Stimulated activated memory B cell treated with anti-CD40 and anti-IgM and Interleukin-4, amounts not matched to agents 10 μg/mL and 1 μg/mL and 100 μg/mL, for 72 hours (primary cell): ENCODE measurements around the gene C16orf78.
"Not testable (repeated sequence)": the region's sequence is repeated elsewhere in the genome, so short reads cannot be mapped to it uniquely, and the experiment has no call there.

Source experiments
- ATAC-seq: fragments of 150-1000 bp; cut with Tn5 transposase; 2 replicates; pipeline ENCODE4 v1.10.0; 2021
- H3K27ac Mint-ChIP-seq: one replicate; pipeline ENCODE4 v1.8.0; 2022; ENCODE audit warnings: mild to moderate bottlenecking, mixed read lengths
- H3K27me3 Mint-ChIP-seq: one replicate; pipeline ENCODE4 v1.8.0; 2022; ENCODE audit warnings: mixed read lengths
- H3K36me3 Mint-ChIP-seq: one replicate; pipeline ENCODE4 v1.8.0; 2022; ENCODE audit warnings: mixed read lengths
- H3K4me1 Mint-ChIP-seq: one replicate; pipeline ENCODE4 v1.8.0; 2022; ENCODE audit warnings: mixed read lengths
- H3K4me3 Mint-ChIP-seq: one replicate; pipeline ENCODE4 v1.8.0; 2022; ENCODE audit warnings: mild to moderate bottlenecking, moderate library complexity, mixed read lengths
- H3K9me3 Mint-ChIP-seq: one replicate; pipeline ENCODE4 v1.8.0; 2022; ENCODE audit warnings: mixed read lengths

C16orf78 gene

GRCh38 chr16:49359591-49359990 is 14.0 kb upstream of the C16orf78 start:
- H3K36me3 Mint-ChIP-seq, result no peaks in the 10 kb centered on the region
- peaks cover 12% of the 10 kb centered on the region for H3K27me3 Mint-ChIP-seq
- H3K9me3 Mint-ChIP-seq, result peaks cover 8% of the 10 kb centered on the region
- ATAC-seq, result no peak
- no peak overlapping the region for H3K4me3 Mint-ChIP-seq
- H3K27ac Mint-ChIP-seq, result no peak overlapping the region
- no peaks in the 10 kb centered on the region for H3K4me1 Mint-ChIP-seq

DNA sequence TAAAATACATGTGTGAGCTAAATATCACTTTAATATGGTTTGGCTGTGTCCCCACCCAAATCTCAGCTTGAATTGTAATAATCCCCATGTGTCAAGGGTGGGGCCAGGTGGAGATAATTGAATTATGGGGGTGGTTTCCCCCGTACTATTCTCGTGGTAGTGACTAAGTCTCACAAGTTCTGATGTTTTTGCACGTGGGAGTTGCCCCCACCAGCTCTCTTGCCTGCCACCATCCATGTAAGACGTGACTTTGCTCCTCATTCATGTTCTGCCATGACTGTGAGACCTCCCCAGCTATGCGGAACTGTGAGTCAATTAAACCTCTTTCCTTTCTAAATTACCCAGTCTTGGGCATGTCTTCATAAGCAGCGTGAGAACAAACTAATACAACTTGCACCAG is 11.9 kb upstream of the C16orf78 start:
- ATAC-seq, H3K27ac Mint-ChIP-seq, H3K4me3 Mint-ChIP-seq, H3K9me3 Mint-ChIP-seq, H3K36me3 Mint-ChIP-seq, H3K4me1 Mint-ChIP-seq, H3K27me3 Mint-ChIP-seq: not testable (repeated sequence)

DNA sequence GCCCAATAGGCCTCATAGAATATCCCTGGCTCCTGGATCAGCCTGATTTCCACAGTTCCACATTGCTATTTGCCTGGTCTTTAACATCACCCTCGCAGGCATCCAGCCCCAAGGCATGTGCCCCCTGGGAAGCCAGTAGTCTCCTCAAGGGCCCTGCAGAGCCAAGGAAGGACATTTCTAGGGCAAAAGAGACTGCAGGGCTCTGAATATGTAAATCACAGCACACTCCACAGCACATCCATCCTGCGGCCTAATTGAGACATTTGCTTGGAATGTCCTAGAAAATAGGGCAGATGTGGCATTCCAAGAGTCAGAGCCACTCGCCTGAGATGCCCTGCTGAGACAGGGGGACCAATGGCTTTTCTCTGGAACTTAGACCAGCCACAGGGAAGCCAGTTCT is 11.4 kb upstream of the C16orf78 start:
- no peak for ATAC-seq
- Mint-ChIP-seq H3K4me3 (no peak overlapping the region), H3K9me3 (peaks cover 8% of the 10 kb centered on the region), H3K36me3 (no peaks in the 10 kb centered on the region), H3K4me1 (peaks cover 12% of the 10 kb centered on the region), H3K27ac (no peak overlapping the region), H3K27me3 (peaks cover 2% of the 10 kb centered on the region)

GRCh38 chr16:49365711-49366509 is 7.7 kb upstream of the C16orf78 start:
- H3K9me3 Mint-ChIP-seq, result peaks cover 10% of the 10 kb centered on the region
- no peaks in the 10 kb centered on the region for H3K27me3 Mint-ChIP-seq
- H3K4me3 Mint-ChIP-seq, result no peak overlapping the region
- ATAC-seq, result peak; percentile 63
- H3K4me1 Mint-ChIP-seq, result peaks cover 12% of the 10 kb centered on the region
- peak overlapping the region; percentile 11 for H3K27ac Mint-ChIP-seq
- H3K36me3 Mint-ChIP-seq, result no peaks in the 10 kb centered on the region

DNA sequence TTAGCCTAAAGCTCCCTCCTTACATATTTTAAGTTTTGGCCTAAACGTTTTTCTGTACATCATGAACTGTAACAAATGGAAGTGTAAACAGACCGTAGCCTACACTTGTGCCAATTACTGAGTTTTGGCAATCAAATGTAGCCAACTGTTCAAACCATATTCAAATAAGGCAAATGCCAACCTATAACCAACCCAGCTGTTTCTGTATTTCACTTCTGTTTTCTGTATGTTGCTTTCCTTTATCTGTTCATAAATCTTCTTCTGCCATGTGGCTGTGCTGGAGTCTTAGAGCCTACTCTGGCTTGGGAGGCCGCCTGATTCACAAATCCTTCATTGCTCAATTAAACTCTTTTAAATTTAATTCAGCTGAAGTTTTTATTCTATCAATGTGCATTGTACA is 6.9 kb upstream of the C16orf78 start:
- peaks cover 12% of the 10 kb centered on the region for H3K4me1 Mint-ChIP-seq
- H3K27ac Mint-ChIP-seq, result peak overlapping the region; percentile 11
- H3K9me3 Mint-ChIP-seq, result peaks cover 15% of the 10 kb centered on the region
- no peak overlapping the region for H3K4me3 Mint-ChIP-seq
- peak; percentile 70 for ATAC-seq
- no peaks in the 10 kb centered on the region for H3K36me3 Mint-ChIP-seq
- no peaks in the 10 kb centered on the region for H3K27me3 Mint-ChIP-seq

DNA sequence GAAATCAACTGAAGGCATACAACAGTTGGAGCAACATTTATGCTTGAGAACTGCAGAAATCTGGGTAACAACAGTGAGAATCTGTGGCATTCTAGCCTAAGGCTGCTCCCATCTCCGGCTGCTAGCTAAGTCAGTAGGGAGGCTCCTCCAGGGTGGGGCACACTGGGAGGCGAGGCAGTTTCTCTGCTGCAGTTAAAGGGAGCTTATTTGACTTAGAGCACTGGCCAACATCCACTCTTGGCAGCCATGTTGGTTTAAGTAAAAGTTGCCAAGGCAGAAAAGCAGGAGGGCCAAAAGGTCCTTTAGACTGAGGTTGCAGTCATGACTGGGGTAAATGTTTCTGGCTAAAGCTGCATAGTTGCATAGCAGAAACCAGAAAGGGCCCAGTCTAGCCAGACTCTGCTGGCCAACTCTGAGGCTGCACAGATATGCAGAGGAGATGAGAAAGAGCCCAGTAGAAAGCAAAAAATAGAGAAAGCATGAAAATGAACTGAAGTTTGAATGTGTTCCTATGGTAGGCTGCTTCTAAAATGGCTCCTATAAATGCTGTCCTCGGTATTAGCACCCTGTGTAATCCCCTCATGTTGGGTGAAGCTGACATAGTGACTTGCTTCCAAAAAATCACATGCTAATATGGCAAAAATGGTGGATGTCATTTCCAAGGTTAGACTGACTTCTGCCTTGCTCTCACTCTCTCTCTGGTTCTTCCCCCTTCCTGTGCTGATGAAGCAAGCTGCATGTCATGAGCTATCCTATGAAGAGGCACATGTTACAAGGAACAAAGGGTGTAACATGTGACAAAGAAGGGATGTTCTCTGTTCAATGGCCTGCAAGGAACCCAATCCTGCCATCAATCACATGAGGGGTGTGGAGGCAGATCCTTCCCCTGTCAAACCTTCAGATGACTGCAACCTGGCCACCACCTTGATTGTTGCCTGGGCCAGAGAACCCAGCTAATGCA is 3.7 kb upstream of the C16orf78 start:
- H3K9me3 Mint-ChIP-seq, result peaks cover 7% of the 10 kb centered on the region
- H3K4me1 Mint-ChIP-seq, result peaks cover 12% of the 10 kb centered on the region
- ATAC-seq, result no peak
- no peak overlapping the region for H3K27ac Mint-ChIP-seq
- no peaks in the 10 kb centered on the region for H3K27me3 Mint-ChIP-seq
- no peaks in the 10 kb centered on the region for H3K36me3 Mint-ChIP-seq
- H3K4me3 Mint-ChIP-seq, result no peak overlapping the region

- ATAC-seq, result no peak
- Mint-ChIP-seq H3K4me1 (no peaks in the 10 kb centered on the region), H3K36me3 (no peaks in the 10 kb centered on the region), H3K27me3 (peaks cover 13% of the 10 kb centered on the region), H3K27ac (no peak overlapping the region), H3K4me3 (no peak overlapping the region), H3K9me3 (peaks cover 4% of the 10 kb centered on the region)
Observed at GRCh38 chr16:49376206-49376605, 2.6 kb downstream of the C16orf78 start.

DNA sequence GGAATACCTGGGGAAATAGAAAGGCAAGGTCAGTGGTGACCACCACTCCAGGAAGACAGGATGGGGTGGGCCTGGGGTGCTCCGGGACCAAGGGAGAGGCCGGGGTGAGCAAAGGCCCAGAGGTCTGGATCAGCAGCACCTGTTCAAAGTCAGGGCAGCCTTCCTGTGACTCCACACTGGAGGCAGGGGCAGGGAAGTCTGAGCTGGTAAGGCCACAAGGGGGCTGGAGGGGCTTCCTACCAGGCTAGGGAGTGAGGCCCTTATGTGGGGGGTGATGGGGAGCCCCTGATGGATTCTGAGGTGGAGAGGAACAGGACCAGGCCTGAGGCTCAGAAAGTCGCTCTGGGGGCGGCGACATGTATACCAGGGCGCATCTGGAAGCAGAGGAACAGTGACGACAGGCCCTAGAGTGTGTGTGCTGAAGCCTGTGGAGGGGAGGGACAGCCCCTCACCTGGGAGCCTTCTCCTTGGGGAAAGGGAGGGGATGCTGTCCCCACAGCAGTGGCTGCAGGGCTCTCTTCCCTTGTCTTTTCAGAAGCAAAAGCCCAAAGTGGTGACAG is 3.7 kb downstream of the C16orf78 start:
- Mint-ChIP-seq H3K36me3 (no peaks in the 10 kb centered on the region), H3K4me1 (no peaks in the 10 kb centered on the region), H3K27ac (no peak overlapping the region), H3K9me3 (no peaks in the 10 kb centered on the region), H3K4me3 (no peak overlapping the region), H3K27me3 (peaks cover 13% of the 10 kb centered on the region)
- ATAC-seq, result peak; percentile 16

DNA sequence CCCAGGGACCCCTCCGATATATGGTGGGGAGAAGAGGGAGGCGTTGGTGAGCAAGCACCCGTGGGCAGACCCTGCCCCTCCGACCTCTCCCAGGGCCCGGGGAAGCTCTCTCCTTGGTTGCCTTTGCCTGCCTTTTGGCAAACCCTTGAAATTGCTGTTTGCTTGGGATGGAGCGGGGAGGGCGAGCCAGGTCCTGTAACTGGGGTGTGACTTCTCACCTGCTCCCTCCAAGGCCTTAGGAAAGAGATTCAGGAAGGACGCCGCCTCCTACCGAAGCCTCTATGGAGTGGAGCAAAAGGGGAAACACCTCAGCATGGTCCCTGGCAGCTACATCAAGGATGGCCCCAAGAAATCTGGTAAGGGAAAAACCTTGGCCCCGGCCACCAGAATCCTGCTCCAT is 4.6 kb downstream of the C16orf78 start:
- Mint-ChIP-seq H3K4me3 (no peak overlapping the region), H3K27ac (no peak overlapping the region), H3K36me3 (no peaks in the 10 kb centered on the region), H3K27me3 (peaks cover 13% of the 10 kb centered on the region), H3K4me1 (no peaks in the 10 kb centered on the region), H3K9me3 (peaks cover 3% of the 10 kb centered on the region)
- no peak for ATAC-seq

- H3K4me3 Mint-ChIP-seq, result no peak overlapping the region
- no peak for ATAC-seq
Observed at GRCh38 chr16:49378816-49379215, 5.2 kb downstream of the C16orf78 start.

GRCh38 chr16:49382916-49383315 is 9.3 kb downstream of the C16orf78 start:
- no peaks in the 10 kb centered on the region for H3K4me1 Mint-ChIP-seq
- H3K9me3 Mint-ChIP-seq, result peaks cover 16% of the 10 kb centered on the region
- no peak overlapping the region for H3K4me3 Mint-ChIP-seq
- ATAC-seq, result no peak
- H3K27ac Mint-ChIP-seq, result no peak overlapping the region
- no peaks in the 10 kb centered on the region for H3K36me3 Mint-ChIP-seq
- no peaks in the 10 kb centered on the region for H3K27me3 Mint-ChIP-seq

More at GRCh38 chr16:49378816-49379215, 5.2 kb downstream of the C16orf78 start:
- peaks cover 13% of the 10 kb centered on the region for H3K27me3 Mint-ChIP-seq
- no peak overlapping the region for H3K27ac Mint-ChIP-seq
- H3K4me1 Mint-ChIP-seq, result no peaks in the 10 kb centered on the region
- peaks cover 6% of the 10 kb centered on the region for H3K9me3 Mint-ChIP-seq
- H3K36me3 Mint-ChIP-seq, result no peaks in the 10 kb centered on the region

DNA sequence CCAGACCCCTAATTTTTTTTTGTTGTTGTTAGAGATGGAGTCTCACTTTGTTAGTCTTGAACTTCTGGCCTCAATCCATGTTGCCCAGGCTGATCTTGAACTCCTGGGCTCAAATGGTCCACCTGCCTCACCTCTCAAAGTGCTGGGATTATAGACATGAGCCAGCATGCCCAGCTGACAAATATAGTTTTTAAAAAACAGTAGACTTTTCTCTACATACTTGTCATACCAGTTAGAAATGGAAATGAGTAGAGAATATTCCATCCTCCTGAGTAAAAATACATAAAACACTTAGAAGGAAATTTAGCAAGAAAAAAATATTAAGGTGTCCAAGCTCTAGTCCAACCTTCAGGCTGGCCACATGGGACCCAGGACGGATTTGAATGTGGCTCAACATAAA is 21.4 kb downstream of the C16orf78 start:
- H3K27me3 Mint-ChIP-seq, result peaks cover 31% of the 10 kb centered on the region
- no peaks in the 10 kb centered on the region for H3K36me3 Mint-ChIP-seq
- peaks cover 11% of the 10 kb centered on the region for H3K4me1 Mint-ChIP-seq
- H3K9me3 Mint-ChIP-seq, result peaks cover 6% of the 10 kb centered on the region
- ATAC-seq, result no peak
- H3K4me3 Mint-ChIP-seq, result no peak overlapping the region
- no peak overlapping the region for H3K27ac Mint-ChIP-seq

DNA sequence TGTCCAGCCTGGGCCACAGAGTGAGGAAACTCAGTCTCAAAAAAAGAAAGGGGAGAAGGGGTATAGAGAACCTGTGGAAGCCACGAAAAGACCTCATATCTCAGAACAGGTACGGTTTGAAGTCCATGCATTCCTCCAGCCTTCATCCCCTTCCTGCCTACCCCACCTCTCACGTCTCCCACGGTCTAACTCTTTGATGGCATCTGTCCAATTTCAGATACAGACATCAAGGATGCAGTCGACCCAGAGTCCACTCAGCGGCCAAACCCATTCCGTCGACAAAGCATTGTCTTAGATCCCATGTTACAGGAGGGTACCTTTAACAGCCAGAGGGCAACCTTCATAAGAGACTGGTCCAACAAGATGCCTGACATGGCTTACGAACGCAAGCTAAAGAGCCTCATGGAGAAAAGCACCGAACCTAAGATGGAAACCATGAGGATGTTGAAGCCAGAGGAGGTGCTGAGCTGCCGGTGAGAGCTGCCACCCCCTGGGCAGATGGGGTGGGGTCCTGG is 22.7 kb downstream of the C16orf78 start:
- no peaks in the 10 kb centered on the region for H3K36me3 Mint-ChIP-seq
- H3K27me3 Mint-ChIP-seq, result peaks cover 20% of the 10 kb centered on the region
- no peak overlapping the region for H3K27ac Mint-ChIP-seq
- H3K9me3 Mint-ChIP-seq, result peaks cover 6% of the 10 kb centered on the region
- no peak for ATAC-seq
- H3K4me1 Mint-ChIP-seq, result peaks cover 12% of the 10 kb centered on the region
- no peak overlapping the region for H3K4me3 Mint-ChIP-seq

GRCh38 chr16:49398761-49399160 is 25.2 kb downstream of the C16orf78 start:
- peaks cover 12% of the 10 kb centered on the region for H3K4me1 Mint-ChIP-seq
- H3K36me3 Mint-ChIP-seq, result peaks cover 5% of the 10 kb centered on the region
- H3K27me3 Mint-ChIP-seq, result peaks cover 18% of the 10 kb centered on the region
- no peak overlapping the region for H3K4me3 Mint-ChIP-seq
- H3K27ac Mint-ChIP-seq, result no peak overlapping the region
- H3K9me3 Mint-ChIP-seq, result peaks cover 9% of the 10 kb centered on the region
- ATAC-seq, result no peak
